NCI-H82 (cell line): ENCODE data around the gene ATXN1.
"Not testable (repeated sequence)": the region's sequence is repeated elsewhere in the genome, so short reads cannot be mapped to it uniquely, and the experiment has no call there.

Experiments
- DNase-seq: peaks from one replicate; lab custom pipeline; 2025; lab: John Stamatoyannopoulos, UW

The ATXN1 gene

DNA sequence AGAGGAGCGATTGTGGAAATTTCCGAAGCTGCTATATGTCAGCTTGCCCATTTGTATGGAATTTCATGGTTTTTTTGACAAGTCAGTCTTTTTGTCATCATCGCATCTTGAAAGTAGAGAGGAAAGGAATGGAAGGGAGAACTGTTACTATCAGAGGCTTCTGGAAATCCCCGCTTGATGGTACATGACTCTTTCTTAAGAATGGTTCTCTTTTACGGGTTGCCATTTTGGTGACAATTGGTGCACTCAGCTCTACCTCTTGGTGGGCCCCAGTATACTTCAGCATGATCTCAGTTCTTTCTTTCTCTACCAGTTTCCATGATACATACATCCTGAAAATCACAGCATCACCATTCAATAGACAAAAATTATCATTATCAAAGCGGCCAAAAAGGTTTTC is 146.0 kb downstream of the ATXN1 start:
- DNase-seq: not testable (repeated sequence)

DNA sequence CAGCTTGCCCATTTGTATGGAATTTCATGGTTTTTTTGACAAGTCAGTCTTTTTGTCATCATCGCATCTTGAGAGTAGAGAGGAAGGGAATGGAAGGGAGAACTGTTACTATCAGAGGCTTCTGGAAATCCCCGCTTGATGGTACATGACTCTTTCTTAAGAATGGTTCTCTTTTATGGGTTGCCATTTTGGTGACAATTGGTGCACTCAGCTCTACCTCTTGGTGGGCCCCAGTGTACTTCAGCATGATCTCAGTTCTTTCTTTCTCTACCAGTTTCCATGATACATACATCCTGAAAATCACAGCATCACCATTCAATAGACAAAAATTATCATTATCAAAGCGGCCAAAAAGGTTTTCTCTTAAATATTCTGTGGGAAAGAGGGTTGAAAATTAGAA is 147.1 kb downstream of the ATXN1 start:
- not testable (repeated sequence) for DNase-seq

DNA sequence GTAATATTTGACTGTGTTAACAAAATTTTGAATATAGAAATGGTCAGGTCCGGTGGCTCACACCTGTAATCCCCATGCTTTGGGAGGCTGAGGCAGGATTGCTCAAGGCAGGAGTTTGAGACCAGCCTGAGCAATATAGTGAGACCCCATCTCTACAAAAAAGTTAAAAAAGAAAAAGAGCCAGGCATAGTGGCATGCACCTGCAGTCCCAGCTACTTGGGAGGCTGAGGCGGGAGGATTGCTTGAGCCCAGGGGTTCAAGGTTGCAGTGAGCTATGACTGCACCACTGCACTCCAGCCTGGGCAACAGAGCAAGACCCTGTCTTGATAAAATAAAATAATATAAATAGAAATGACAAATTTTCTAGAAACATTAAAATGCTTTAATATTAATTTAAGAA is 147.8 kb downstream of the ATXN1 start:
- DNase-seq: not testable (repeated sequence)

DNA sequence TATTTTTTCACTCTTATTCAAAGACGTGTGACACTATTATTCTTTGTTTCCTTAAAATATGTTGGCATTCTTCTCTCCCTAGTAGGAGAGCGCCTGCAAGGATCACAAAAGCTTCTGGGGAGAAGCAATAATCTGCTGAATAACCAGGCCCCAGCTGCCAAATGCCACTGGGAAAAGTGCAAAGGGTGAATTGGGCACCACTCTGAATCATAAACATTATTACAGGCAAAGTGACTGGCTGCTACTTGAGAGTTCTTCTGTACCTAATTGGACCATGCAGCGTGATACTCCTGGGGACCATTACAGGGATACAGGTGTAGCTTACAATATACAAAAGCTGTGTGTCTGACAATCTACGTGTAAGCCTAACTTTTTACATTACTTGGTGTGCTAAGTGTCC is 152.8 kb downstream of the ATXN1 start:
- DNase-seq: no peak

DNA sequence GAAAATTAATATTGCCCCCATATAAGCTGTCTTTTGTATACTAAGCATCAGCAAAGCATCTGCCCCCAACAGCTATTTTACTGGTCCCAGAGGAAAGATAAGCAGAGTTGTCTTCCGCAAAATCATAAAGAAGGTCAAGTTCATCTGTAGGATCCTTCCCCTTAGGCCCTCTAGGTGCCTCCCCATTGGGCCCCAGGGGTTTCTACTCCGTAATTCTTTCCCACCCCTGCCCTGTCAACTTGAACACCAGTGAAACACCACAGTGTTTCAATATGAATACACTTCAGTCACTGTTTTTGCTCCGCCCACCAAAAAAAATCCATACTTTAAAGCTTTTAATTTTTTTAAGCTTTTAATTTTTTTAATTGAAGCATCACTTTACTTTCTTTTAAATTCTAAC is 159.2 kb downstream of the ATXN1 start:
- no peak for DNase-seq

DNA sequence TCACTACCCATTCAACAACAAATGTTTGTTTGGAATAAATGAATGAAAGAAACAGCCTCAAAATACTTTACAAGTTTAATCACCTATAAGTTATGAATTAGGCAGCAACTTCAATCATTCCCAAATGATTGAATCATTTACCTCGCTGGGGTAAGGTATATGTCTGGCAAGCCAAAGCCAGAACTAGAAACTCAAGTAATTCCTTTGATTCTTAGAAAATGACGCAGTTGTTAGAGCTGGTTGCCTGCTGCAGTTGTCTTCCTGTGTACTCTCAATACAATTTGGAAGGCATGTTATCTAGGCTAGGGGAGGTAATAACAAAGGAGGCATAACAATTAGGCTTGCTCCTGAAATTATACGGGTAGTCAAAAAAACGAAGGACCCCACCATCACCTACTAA is 160.6 kb downstream of the ATXN1 start:
- DNase-seq: no peak

DNA sequence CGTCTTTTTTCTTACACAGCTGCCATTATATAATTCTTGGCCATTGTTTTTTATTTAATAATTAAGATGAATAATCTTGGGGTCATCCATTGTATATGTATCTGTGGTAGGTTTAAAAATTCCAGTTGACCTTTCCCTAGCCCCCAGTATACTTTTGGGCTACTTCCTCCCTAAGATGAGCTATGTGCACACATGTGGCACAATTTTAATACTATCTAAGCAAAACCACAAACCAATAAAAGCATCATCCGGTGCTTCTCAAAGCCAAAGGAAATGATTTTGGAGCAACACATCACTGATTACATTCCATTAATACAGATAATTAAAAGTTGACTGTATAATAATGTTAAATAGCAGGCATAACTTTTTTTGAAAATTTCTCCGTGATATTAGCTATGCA is 161.2 kb downstream of the ATXN1 start:
- no peak for DNase-seq

DNA sequence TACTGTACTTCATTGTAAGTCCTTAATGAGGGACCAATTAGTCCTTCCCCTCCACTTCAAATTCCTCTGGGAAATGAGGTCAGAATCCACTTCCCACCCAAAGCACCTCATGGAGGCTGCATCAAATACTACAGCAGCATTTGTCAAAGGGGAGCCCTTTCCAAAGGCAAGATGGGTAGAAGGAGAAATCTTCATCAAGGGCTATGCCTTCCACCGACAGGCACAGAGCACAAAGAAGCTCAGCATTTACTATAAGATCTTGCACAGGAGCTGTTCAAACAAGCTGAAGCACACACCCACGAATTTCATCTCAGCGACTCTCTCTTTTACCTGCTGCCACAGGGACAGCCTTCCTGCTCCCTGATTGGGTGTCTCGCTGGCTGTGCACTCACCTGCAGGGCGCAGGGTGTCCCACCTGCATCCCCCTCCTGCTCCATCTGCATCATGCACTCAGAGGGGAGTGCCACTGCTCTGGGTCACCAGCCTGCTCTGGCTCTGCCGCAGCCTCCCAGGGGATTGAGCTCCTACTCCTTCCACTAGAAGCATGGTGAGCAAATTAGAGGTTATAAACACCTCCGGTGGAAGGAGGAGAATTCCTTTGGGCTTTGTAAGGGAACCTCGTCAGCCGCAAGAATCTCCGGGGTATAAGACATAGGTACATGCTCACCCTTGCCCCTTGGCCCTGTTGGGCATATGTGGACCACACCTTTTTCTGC is 164.5 kb downstream of the ATXN1 start:
- DNase-seq: no peak

DNA sequence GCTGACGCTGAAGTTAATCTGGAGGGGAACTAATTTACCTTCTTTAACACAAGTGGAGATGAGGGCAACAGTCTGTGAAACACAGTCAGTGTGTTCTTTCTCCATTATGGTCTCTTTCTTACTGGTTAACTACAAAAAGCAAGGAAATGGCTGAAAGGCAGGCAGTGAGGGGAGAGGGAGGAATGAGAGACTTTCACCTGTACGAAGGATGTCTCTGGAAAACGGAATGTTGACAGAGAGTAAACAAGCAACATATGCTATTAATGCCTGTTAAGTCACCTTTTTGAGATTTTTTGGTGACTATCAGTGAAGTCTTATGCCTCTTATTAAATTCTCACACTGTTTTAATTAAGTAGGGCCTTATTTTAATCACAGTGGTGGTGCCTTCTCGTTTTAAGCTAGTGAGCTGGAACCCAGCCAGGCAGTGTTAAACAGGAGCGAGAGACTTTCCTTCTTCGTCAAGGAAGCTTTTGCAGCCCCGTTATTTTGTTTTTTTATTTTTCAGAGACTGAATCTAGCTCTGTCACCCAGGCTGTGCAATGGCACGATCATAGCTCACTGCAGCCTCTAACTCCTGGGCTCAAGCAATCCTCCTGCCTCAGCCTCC is 165.6 kb downstream of the ATXN1 start:
- no peak for DNase-seq

DNA sequence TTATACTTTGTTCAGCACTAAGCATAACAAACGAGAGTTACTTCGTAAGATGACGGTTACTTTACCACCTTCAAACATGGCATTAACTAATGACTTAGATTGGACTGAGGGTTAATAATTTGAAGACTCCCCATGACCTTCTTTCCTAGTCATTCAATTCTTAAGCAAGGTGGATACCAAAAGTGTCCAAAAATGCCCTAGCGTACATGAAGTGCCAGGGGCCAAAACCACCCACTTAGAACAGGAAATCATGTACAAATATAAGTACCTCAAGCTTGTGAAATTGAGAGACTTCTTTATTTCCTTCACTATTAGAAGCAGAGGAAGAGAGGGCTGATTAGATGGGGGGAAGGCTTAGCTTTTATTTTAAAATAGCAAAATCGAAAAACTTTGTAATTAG is 166.4 kb downstream of the ATXN1 start:
- DNase-seq: no peak

DNA sequence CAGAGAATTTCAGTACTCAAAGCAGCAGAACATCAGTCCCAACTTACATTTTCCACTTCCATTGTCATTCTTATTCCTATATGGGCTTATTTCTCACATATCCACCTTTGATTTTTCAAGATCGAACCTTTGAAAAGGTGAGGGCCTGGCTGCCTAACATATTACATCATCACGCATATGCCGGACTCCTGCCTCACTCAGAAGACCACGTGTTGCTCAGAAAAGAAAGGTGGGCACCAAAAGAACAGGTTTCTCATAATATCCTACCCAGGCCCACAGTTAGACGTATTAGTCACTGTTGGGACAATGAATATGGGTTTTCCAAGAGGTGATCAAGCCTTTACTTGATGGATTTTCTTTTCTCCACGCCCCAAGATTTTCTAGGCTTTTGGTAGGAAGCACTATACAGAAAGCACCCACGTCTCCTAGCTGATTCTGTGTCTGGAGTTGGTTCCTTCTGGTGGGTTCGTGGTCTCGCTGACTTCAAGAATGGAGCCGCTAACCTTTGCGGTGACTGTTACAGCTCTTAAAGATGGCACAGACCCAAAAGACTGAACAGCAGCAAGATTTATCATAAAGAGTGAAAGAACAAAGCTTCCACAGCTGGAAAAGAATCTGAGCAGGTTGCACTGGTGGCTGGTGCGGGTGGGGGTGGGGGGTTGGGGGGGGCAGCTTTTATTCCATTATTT is 168.9 kb downstream of the ATXN1 start:
- no peak for DNase-seq

DNA sequence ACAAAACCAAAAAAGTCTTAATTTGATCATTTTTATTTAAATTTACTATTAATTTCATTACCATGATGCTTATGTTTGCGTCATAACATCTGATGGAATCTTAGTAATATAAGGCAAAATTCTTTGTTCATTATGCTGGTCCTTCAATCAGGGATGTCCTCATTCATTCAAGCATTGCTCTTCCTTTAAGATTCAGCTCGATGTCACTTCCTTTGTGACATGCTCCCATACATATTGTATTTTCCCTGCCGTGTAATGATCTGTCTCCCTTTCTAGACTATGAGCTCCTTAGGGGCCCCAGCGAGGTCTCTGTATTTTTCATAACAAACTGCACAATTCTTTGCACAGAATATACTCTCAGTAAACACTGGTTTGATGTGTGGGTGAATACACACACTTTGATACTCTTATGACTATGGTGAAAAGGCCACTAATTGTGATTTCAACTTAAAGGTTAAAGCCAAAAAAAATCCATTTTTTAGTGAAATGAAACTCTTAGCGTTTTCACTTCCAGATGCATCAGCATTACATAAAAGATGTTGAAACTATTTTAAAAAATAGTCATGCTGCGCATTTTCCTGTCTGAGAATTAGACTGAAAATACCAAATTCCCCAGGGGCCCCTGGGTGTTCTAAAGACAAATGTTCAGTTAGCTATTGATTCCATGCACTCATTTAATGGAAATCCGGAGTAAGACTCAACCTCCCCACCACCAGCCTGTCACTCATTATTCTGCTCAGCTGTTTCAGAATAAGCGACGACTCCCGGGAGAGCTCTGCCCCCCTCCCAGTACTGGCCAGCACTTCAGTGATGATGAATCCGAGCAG is 169.7 kb downstream of the ATXN1 start:
- DNase-seq: no peak

DNA sequence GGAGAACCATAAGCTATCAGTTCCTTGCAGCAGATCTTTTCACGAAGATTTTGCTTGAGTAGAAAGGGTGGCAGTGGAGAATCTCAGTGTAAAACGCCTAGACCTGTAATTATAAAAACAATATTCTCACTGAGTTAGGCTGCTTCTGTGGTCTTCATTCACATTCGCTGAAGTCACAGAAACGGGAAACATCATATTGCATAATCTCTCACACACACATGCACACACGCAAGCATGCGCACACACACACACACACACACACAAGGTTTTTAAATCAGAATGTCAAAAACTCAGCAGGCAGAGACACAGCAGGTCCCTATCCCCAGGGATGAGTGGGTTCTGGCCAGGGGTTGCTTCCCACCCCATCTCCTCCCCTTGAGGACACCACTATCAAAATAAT is 175.5 kb downstream of the ATXN1 start:
- DNase-seq: no peak

DNA sequence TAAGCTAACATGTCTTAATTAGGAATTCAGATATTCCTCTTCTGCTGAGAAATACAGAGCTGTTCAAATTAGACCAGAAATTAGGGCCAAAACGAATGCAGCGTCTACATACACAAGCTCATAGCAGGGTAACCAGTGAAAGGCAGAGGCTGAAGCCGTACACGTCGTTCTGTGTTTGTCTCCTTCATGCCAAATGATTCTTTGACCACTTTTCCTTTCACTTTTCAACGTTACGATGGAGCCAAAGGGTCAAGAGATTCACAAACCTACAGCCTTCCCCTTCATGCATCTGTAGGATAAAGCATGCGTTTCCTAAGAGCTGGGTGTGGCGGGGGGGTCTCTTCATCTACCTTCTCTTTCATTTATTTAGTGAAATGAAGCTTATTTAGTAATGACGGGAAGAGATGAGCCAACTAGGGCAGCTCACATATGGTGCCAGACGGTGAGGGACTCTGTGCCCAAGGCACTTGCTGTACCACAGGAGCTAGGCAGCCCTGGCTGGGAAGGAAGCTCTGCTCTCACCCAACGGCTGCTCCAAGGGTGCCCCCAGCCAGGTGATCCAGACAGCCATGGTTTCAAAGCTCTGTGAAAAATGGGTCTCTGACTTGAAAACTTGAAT is 178.0 kb downstream of the ATXN1 start:
- DNase-seq: no peak

DNA sequence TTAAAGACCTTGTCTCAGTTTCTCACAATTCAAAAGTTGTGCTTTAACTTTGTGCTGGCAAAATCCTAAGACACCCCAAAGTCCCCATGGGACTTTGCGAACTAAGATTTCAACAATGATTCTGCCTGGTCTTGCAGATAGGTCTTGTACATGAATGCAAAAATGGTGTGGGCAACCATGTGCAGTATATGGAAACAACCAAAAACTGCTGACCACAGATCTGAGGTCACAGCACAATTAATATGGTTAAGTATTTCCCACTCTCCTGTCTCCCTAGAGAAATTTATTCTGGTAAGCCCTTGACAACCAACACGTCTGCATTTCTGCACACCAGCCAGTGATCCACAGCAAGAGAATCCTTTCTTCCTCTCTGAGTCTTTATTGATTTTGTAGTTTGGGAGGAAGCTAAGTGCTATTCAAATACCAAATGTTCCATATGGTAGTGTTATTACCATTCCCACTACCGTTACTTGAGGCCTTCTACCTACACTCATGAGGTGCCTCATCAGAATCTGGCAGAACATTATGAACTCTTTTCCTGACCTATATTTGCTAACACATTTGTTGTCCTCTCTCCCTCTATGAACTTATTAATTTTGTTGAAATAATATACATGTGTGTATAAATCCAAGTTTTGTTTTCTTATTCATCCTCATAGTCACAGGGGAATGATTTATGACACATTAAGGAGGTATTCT is 178.7 kb downstream of the ATXN1 start:
- no peak for DNase-seq

DNA sequence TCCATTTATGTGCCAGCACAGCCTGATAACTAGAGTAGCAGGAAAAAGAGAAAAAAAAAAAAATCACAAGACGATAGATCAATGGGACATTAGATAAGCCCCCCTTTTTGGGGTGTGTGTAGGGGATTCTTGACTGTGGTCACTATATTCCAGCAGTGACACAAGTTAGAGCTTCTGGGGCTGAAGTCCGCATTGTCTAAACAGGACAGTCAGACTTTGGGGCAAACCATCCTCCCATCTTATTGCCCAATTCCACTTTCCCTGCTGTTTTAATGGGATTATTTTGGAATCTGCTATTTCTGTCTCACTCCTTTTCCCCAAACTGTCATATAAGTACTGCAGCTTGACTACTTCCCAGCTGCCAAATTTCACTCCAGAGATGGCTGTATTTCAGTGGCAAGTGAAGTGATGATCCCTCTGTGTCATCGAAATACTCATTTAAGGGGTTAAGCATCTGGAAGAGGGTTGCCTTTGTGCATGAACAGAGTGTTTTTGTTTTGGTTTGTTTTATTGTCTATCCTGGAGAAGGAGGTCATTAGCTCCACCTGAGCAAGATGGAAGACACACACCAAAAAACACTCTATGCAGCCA is 182.5 kb downstream of the ATXN1 start:
- DNase-seq: no peak

DNA sequence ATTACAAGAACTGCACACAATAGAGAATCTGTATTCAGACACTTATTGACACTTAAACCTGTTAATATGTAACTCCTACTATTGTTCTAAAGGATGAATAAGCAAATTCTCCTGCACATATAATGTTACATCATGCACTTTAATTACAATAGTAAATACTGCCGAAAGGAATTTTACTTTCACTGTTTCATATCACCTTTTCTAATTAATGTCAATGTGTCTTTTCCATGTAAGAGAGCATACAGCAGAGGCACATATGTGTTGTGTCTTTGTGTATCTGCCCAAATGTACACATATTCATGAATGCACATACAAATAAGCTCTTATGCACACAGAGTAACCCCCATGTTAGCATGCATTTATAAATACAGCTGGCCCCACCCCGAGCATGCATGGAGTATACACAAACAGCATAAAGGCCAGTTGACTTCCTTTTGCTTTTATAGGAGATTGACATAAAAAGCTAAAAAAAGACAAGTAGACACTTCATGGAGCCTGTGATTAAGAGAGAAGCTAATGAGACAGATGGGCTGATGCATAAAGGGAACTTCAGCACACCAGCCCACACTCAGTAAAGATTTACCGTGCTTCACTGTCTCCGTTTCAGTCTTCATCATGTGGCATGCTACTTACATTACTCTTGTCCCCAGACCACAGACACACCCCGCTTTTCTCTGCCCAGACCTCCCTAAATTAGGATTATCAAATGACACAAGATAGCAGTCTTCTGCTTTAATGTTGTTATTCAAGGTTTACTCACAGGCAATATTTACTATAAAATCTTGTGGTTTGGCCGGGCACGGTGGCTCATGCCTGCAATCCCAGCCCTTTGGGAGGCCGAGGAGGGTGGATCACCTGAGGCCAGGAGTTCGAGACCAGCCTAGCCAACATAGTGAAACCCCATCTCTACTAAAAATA is 184.6 kb downstream of the ATXN1 start:
- DNase-seq: no peak

DNA sequence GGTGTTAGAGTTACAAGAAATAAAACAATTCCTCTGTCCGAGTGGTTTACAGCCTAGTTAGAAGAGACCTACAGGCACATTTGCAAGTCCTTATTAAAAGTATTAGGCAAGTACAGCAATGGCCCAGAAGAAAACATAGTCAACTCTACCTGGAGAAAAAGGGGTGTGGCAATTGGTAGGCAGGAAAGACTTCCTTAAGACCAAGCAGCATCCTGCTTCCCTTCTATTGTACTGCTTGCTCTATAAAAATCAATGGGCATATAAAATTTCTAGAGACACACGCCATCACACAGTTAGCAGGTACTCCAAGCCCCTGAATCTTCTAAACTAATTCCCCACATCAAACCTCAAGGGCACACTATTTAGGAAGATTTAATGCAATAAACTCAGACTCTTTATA is 185.6 kb downstream of the ATXN1 start:
- DNase-seq: no peak

DNA sequence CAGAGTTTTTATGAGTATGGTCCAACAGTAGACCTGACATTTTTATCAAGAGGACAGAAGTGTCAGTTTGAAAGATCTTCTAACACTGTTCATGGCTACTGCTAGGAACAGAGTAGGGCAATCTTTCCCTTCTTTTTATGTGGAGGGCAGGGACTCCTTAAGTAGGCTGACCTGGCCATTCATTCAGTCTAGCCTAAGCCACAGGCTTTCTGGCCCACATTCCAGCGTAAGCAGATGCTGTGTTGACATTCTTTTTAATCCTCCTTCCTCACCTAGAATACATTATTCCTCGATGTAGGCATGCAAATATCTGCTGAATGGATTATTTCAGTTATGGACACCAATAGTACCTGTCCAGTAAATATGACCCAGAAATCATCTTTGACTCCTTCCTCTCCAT is 188.3 kb downstream of the ATXN1 start:
- peak; percentile 4 for DNase-seq

DNA sequence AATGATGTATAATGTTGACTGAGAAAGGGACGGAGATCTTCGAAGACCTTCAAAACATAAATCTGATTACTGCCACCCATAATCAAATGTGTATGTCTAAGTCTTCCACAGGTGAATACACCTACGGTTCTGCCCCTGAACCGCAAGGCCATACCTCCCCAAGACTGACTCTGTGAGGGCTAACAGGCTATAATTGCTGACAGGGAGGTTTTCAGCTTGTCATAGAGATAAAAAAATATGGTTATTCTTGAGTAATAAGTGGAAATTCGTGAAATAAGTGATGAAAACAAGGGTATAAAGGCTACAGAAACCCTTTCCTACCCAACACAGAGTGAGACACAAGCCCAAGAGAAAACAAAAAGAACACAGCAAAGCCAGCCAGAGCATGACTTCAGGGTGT is 188.9 kb downstream of the ATXN1 start:
- DNase-seq: no peak
